K562 (cell line): ENCODE data around the gene LBHD1. TPM values are rescaled to one million over a fixed set of nuclear protein-coding genes. Genes with fewer than 3 reads are reported as not detected.

Experiments
- CBFB ChIP-seq: sonication (generic); formaldehyde crosslinking; IDR thresholded peaks from 2 replicates; pipeline ENCODE4 v1.4.0; 2020; ENCODE audit warnings: mild to moderate bottlenecking, missing genetic modification reagents
- CHCHD3 ChIP-seq: fragments of 250-450 bp; sonication (Bioruptor Pico); IDR thresholded peaks from 2 replicates; pipeline ENCODE4 v2.1.2; 2022; ENCODE audit warnings: mild to moderate bottlenecking
- GATA2 ChIP-seq: sonication (generic); formaldehyde crosslinking; IDR thresholded peaks from 2 replicates; pipeline ENCODE4 v1.4.0; 2020; ENCODE audit warnings: mild to moderate bottlenecking, missing genetic modification reagents
- GTF2E2 ChIP-seq: fragments of 200-800 bp; sonication (Bioruptor generic); IDR thresholded peaks from 2 replicates; pipeline ENCODE4 v1.6.1; 2016; ENCODE audit warnings: missing genetic modification characterization, missing compliant biosample characterization
- NR1H2 ChIP-seq: sonication (generic); formaldehyde crosslinking; IDR thresholded peaks from 2 replicates; pipeline ENCODE4 v1.4.0; 2020; ENCODE audit warnings: mild to moderate bottlenecking, missing genetic modification reagents
- NR3C1 ChIP-seq: sonication (generic); formaldehyde crosslinking; IDR thresholded peaks from 2 replicates; pipeline ENCODE4 v1.8.1; 2022; ENCODE audit warnings: missing genetic modification reagents
- PHB ChIP-seq: fragments of 250-450 bp; sonication (Bioruptor Pico); IDR thresholded peaks from 2 replicates; pipeline ENCODE4 v1.5.0; 2021
- PYGO2 ChIP-seq: fragments of 450-650 bp; IDR thresholded peaks from 2 replicates; pipeline ENCODE4 v1.6.1; 2016; ENCODE audit warnings: mild to moderate bottlenecking, missing genetic modification characterization, moderate library complexity, missing compliant biosample characterization
- SUPT5H ChIP-seq: fragments of 450-650 bp; IDR thresholded peaks from 2 replicates; pipeline ENCODE4 v1.6.1; 2016
- TGIF2 ChIP-seq: sonication (generic); formaldehyde crosslinking; IDR thresholded peaks from 2 replicates; pipeline ENCODE4 v1.8.1; 2022; ENCODE audit warnings: mild to moderate bottlenecking, missing genetic modification reagents, moderate library complexity
- TRIM28 ChIP-seq: fragments of 450-650 bp; IDR thresholded peaks from 2 replicates; pipeline ENCODE4 v1.6.1; 2017
- XRCC4 ChIP-seq: IDR thresholded peaks from one replicate; pipeline ENCODE4 v1.6.1; 2011; ENCODE audit not compliant: insufficient read depth, insufficient read length; ENCODE audit errors: extremely low read depth
- ZKSCAN8 ChIP-seq: fragments of 200-800 bp; sonication (Bioruptor generic); IDR thresholded peaks from 2 replicates; pipeline ENCODE4 v1.6.1; 2016; ENCODE audit warnings: missing genetic modification characterization, missing compliant biosample characterization
- ZNF239 ChIP-seq: fragments of 250-450 bp; sonication (Bioruptor Pico); IDR thresholded peaks from 2 replicates; pipeline ENCODE4 v1.4.0; 2020; ENCODE audit warnings: mild to moderate bottlenecking
- ZNF24 ChIP-seq: fragments of 450-650 bp; IDR thresholded peaks from 2 replicates; pipeline ENCODE4 v1.6.1; 2016
- ZNF444 ChIP-seq: fragments of 250-450 bp; sonication (Bioruptor Pico); IDR thresholded peaks from 2 replicates; pipeline ENCODE4 v1.4.0; 2020; ENCODE audit warnings: mild to moderate bottlenecking, moderate library complexity
- polyA plus RNA-seq, 8 experiments: library from polyadenylated mRNA; depleted of rRNA in 4 of 8; stranded (reverse) in 5 of 8; unstranded in 3 of 8; fragments of >200 nt; fragmentation: Nextera tagmentation in 2 of 8; fragmentation: Illumina TruSeq in 1 of 8; extraction: Ambion mirVana in 2 of 8; extraction: Trizol in 1 of 8; gene quantifications; 2 replicates each; pipeline versions ENCODE4 v1.2.1 to v1.2.3, GENCODE V29; 2011 to 2014; ENCODE audit warnings: inconsistent platforms in 1 of 8, missing spikeins in 1 of 8
- total RNA-seq, 7 experiments: library from RNA; depleted of rRNA in 6 of 7; stranded (reverse); fragments of >200 nt in 6 of 7; fragmentation: Illumina TruSeq in 2 of 7; extraction: Trizol in 2 of 7; gene quantifications; 2 replicates each; pipeline versions ENCODE4 v1.2.1 to v1.2.3, GENCODE V29; 2011 to 2021; ENCODE audit warnings: low replicate concordance in 1 of 7
- TF ChIP-seq, protein P1 (sequence below): fragments of 250-450 bp; sonication (Bioruptor Pico); IDR thresholded peaks from 2 replicates; pipeline ENCODE4 v1.5.0; 2021
- TF ChIP-seq, protein P2 (sequence below): fragments of 450-650 bp; IDR thresholded peaks from 2 replicates; pipeline ENCODE4 v1.6.1; 2018; ENCODE audit warnings: mild to moderate bottlenecking, low read depth; ENCODE audit not compliant: partially characterized antibody
- TF ChIP-seq, protein P3 (sequence below), 2 experiments: fragments of 450-650 bp; formaldehyde crosslinking in 1 of 2; IDR thresholded peaks; 2 replicates each; pipeline versions ENCODE4 v1.4.0 to v1.6.1; 2014 to 2020; ENCODE audit warnings: mild to moderate bottlenecking in 2 of 2, borderline replicate concordance in 1 of 2, low read depth in 1 of 2

Gene LBHD1
- total and polyA plus RNA-seq, 9 of the 15 experiments (the other 6 are each of a cell fraction or from before 2014, with no cell fraction given), result 2.6 to 28.0 (median 12.5) TPM

DNA sequence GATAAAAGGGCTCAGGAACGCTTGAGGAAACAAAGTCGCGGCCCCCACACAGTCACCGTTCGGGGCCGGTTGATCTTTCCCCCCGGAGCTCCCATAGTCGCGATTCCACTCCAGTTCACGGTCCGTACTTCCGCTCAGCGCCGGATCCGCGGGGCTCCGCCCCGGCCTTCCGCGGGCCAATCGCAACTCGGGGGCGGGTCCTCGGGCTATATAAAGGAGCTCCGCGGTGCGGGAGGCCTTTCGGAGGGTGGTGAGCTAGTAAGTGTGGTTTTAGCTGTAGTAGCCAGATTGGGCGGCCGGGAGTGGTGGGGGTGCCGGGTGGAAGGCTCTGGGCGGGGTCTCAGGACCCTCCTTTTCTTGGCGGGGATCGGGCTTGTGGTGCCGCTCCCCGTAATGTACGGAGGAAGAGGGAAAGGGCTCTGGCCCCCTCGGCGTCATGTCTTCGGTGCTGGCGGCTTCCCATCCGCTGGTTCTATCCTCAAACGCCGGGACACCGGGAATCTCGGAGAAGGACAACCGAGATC is 6.9 kb downstream of the LBHD1 start, which contains the start of the genes C11orf98 and CSKMT (continued):
- TF ChIP-seq ZNF24 (no peak), PHB (CRISPR knock-in tag) (peak; percentile 96), NR1H2 (CRISPR knock-in tag) (no peak; the same call in 1 of the 2 replicates), ZNF444 (no peak), CHCHD3 (peak; percentile 97), ZNF239 (CRISPR knock-in tag) (no peak), CBFB (0 out of 2 replicates have a peak, but pooled peaks have one; percentile 48), TGIF2 (CRISPR knock-in tag) (peak; percentile 24; the same call in 1 of the 2 replicates), ZKSCAN8 (CRISPR knock-in tag) (no peak), NR3C1 (CRISPR knock-in tag) (no peak), XRCC4 (no peak), GTF2E2 (tag) (peak; percentile 99), PYGO2 (tag) (no peak), GATA2 (CRISPR knock-in tag) (no peak), SUPT5H (peak; percentile 100), TRIM28 (no peak)
- TF ChIP-seq, protein P1, sequence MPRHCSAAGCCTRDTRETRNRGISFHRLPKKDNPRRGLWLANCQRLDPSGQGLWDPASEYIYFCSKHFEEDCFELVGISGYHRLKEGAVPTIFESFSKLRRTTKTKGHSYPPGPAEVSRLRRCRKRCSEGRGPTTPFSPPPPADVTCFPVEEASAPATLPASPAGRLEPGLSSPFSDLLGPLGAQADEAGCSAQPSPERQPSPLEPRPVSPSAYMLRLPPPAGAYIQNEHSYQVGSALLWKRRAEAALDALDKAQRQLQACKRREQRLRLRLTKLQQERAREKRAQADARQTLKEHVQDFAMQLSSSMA (CRISPR knock-in tag), result peak; percentile 92; the same call in 1 of the 2 replicates
- TF ChIP-seq, protein P2, sequence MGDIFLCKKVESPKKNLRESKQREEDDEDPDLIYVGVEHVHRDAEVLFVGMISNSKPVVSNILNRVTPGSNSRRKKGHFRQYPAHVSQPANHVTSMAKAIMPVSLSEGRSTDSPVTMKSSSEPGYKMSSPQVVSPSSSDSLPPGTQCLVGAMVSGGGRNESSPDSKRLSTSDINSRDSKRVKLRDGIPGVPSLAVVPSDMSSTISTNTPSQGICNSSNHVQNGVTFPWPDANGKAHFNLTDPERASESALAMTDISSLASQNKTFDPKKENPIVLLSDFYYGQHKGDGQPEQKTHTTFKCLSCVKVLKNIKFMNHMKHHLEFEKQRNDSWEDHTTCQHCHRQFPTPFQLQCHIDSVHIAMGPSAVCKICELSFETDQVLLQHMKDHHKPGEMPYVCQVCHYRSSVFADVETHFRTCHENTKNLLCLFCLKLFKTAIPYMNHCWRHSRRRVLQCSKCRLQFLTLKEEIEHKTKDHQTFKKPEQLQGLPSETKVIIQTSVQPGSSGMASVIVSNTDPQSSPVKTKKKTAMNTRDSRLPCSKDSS, result no peak
- TF ChIP-seq, protein P3, sequence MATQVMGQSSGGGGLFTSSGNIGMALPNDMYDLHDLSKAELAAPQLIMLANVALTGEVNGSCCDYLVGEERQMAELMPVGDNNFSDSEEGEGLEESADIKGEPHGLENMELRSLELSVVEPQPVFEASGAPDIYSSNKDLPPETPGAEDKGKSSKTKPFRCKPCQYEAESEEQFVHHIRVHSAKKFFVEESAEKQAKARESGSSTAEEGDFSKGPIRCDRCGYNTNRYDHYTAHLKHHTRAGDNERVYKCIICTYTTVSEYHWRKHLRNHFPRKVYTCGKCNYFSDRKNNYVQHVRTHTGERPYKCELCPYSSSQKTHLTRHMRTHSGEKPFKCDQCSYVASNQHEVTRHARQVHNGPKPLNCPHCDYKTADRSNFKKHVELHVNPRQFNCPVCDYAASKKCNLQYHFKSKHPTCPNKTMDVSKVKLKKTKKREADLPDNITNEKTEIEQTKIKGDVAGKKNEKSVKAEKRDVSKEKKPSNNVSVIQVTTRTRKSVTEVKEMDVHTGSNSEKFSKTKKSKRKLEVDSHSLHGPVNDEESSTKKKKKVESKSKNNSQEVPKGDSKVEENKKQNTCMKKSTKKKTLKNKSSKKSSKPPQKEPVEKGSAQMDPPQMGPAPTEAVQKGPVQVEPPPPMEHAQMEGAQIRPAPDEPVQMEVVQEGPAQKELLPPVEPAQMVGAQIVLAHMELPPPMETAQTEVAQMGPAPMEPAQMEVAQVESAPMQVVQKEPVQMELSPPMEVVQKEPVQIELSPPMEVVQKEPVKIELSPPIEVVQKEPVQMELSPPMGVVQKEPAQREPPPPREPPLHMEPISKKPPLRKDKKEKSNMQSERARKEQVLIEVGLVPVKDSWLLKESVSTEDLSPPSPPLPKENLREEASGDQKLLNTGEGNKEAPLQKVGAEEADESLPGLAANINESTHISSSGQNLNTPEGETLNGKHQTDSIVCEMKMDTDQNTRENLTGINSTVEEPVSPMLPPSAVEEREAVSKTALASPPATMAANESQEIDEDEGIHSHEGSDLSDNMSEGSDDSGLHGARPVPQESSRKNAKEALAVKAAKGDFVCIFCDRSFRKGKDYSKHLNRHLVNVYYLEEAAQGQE (IDR thresholded peaks at IDR 0.05; ENCODE audit: borderline replicate concordance), result 0 out of 2 replicates have a peak, but pooled peaks have one; percentile 19
- TF ChIP-seq, protein P3 (CRISPR knock-in tag; IDR thresholded peaks at IDR 0.05; ENCODE audit: low read depth), result no peak; the same call in 1 of the 2 replicates
